HK-2 (cell line): ENCODE data around the gene SEMA5A.

Experiments used
- DNase-seq: peaks from one replicate; pipeline ENCODE4 v3.0.0-alpha.2; 2018; ENCODE audit not compliant: unreplicated experiment

Gene SEMA5A

DNA sequence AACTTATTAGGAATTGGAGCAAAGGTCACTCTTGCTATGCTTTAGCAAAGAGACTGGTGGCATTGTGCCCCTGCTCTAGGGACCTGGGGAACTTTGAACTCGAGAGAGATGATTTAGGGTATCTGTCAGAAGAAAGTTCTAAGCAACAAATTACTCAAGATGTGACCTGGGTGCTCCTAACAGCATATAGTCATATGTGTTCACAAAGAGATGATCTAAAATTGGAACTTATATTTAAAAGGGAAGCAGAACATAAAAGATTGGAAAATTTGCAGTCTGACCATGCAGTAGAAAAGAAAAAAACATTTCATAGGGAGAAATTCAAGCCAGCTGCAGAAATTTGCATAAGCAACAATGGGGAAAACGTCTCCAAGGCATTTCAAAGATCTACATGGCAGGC lies 68.3 kb downstream of the SEMA5A start:
- no peak for DNase-seq

- DNase-seq: no peak
These were observed 71.5 kb downstream of the SEMA5A start for GRCh38 chr5:9474219-9475002.

DNA sequence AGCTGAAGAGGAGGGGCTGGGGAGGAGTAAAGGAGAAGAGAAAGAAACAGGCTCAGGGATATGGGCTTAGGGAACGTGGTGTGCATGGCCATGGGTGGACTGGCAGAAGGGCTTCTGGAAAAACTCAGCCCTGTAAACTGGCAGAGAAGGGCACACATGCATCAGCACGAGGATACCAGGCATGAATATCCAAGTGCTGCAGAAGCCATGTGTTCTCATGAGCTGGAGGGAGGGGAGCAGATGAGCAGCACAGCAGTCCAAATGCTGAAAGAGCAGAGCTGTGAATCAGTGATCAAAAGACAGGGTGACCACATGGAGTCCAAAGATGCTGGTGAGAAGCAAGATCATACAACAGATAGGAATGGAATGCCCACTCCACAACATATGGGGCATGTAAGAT lies 72.3 kb downstream of the SEMA5A start:
- DNase-seq: no peak

DNA sequence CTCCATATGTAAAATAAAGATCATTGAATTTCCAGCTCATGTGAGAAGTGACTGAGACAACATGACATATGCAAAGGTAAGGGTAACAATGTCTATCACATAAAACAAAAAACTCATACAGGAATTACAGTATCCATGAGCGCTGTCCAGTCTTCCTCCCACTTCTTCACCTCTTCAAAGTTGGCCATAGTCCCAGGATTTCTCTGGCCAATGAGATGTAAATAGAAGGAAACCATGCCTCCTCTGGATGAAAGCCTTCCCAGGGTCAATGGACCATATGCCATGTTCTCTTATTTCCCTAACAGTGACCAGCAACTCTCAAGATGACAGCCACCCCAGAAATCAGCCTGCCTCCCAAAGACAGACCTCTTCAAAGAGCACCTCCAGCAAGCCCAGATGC lies 75.5 kb downstream of the SEMA5A start:
- DNase-seq: no peak

- peak; percentile 45 for DNase-seq
These were observed 77.9 kb downstream of the SEMA5A start for GRCh38 chr5:9468060-9468388.

- DNase-seq: no peak
These were observed 78.4 kb downstream of the SEMA5A start for GRCh38 chr5:9467199-9468059.

DNA sequence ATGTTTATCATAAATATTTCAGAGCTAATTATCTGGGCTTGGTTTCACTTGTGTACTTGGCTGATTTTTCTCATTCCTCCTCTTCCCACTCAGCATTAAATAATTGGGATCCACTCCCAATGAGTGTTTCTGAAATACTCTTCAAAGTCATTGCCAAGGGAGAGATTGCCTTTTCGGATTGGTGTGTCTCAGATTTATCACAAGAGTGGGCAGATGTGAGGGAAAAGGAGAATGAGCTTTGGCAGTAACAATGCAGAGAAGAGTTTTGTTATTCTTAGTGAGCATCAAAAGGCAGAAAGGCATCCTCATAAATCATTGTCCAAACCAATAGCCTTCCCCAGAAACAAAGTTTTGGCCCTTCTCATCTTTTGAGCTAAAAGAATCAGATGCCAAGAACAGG lies 79.2 kb downstream of the SEMA5A start:
- DNase-seq: no peak

- DNase-seq: no peak
These were observed 81.4 kb downstream of the SEMA5A start for GRCh38 chr5:9464478-9464877.

DNA sequence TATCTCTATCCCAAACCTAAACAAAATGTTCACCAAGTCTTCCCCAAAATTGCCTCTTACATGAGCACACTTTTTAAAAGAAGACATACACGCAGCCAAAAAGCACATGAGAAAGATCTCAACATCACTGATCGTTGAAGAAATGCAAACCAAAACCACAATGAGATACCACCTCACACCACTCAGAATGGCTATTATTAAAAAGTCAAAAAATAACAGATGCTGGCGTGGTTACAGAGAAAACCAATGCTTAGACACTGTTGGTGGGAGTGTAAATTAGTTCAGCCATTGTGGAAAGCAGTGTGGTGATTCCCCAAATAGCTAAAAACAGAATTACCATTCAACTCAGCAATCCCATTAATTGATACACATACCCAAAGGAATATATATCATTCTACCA lies 83.8 kb downstream of the SEMA5A start:
- DNase-seq: no peak

- no peak for DNase-seq
These were observed 84.8 kb downstream of the SEMA5A start for GRCh38 chr5:9460885-9461645.

DNA sequence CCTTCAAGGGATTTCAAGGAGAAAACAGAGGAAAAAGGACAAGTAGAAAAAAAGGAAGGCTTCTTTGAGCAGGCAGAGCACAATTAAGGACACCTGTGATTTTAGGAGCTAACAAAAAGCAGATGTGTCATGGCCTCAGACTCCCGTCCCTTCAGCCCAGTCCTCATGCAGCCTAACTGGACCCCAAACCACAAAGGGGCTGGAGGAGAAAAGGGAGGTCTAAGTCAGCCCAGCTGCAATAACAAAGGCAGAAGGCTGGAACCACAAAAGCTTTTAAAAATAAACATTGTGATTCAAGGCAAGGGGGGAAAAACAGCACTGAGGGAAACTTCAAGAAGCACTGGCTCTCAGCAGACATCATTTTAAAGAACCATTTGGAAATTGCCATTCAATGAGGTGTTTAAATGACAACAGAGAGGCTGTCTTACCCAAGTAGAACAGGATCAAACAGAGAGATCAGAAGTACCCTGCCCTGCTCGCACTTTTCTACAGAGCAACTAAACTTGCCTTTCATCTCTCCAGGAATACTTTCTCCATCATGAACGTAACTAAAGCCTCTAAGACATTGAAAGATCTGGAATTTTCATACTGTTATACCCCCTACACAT lies 89.3 kb downstream of the SEMA5A start:
- no peak for DNase-seq

- DNase-seq: no peak
These were observed 89.9 kb downstream of the SEMA5A start for GRCh38 chr5:9455826-9456434.

DNA sequence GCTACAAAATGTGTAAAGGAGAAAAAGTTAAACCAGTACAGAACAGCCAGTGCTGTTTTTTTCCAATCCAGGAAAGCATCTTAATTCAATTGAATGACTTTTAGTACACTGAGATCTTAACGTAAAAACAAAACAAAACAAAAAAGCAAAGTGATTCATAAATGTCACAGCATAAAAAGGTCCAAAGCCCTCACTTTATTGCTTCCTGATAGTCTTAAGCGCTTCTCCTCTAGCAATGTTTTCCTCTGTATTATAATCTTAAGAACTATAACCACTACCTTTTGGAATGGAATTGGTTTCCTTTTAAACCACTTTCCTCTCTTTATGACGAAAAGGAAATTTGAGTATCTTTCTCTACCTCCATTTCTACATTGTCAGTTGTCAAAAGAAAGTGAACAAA lies 91.4 kb downstream of the SEMA5A start:
- no peak for DNase-seq

- DNase-seq: no peak
These were observed 91.8 kb downstream of the SEMA5A start for GRCh38 chr5:9454012-9454481.

DNA sequence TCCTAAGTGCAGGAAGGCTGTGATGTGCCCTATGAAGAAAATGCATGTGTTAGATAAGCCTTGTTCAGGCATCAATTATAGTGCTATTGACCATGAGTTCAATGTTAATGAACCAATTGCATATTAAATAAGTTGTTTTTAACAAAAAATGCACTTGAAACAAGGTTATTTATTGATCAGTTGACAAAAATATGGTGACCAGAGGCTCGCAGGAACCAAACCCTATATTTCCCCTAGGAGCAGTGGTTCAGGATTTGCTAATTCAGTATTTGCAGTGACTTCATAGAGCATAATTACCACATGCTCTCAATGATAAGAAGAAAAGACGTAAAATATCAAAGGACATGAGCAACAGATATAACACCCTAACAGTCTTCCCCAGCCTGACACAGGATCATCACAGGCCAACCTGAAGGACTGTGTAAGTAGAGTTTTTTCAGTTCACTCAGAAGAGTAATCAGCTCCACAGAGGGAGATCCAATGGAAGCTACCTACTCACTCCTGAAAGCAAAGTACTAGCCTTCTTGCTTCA lies 92.3 kb downstream of the SEMA5A start:
- no peak for DNase-seq

GRCh38 chr5:9452181-9452580 lies 93.7 kb downstream of the SEMA5A start:
- no peak for DNase-seq

- DNase-seq: no peak
These were observed 94.8 kb downstream of the SEMA5A start for GRCh38 chr5:9451037-9451436.

GRCh38 chr5:9447691-9448090 lies 98.2 kb downstream of the SEMA5A start:
- DNase-seq: no peak

DNA sequence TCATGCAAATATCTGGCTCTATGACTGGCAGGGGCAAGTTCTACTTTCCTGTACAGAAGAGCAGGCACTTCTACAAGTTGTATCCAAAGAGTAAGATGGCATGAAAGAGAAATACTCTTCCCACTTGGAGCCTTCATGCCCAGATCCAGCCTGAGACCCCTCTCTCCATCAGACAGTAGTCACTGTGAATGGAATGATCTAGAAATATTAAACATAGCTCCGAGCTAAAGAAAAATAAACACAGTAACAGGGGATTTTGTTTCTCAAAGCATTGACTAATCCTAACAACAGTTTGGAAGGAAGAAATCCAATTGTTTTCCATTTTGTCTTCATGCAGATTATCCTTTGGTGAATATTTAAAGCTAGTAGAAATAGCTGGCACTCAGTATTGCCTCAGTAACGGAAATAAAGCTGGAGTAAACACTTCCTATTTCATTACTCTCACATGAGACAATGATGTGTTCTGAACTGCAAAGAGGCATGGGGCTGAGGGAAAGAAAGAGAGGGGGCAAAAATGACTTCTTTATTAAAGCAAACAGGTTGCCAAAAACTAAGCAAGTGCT lies 100.0 kb downstream of the SEMA5A start:
- no peak for DNase-seq

DNA sequence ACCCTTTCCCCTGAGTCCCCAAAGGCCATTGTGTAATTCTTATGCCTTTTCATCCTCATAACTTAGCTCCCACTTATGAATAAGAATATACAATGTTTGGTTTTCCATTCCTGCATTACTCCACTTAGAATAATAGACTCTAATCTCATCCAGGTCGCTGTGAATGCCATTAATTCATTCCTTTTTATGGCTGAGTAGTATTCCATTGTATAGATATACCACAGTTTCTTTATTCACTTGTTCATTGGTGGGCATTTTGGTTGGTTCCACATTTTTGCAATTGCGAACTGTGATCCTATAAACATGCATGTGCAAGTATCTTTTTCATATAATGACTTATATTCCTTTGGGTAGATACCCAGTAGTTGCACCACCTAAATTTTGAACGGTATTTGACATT lies 101.5 kb downstream of the SEMA5A start:
- DNase-seq: no peak

GRCh38 chr5:9441610-9442009 lies 104.3 kb downstream of the SEMA5A start:
- no peak for DNase-seq
